Body of pancreas (tissue), 4 donors: Measurements from ENCODE around the gene NEXN. TPM values are rescaled to one million over a fixed set of nuclear protein-coding genes. Genes with fewer than 3 reads are reported as not detected.

ENCODE experiments used
- ATAC-seq: fragments of 150-250 bp; one replicate; pipeline ENCODE4 v1.9.1; 2016
- DNase-seq, 4 donors: peaks; one replicate each; pipeline ENCODE4 v3.0.0-alpha.2; 2019
- H3K27ac ChIP-seq, 4 donors: fragments of 200-600 bp; sonication (generic); 1 replicate in 3 of 4; 2 replicates in 1 of 4; pipeline versions ENCODE4 v1.5.1 to v1.6.1; 2016 to 2019; ENCODE audit warnings: mild to moderate bottlenecking in 1 of 4, mixed read lengths in 1 of 4, moderate library complexity in 1 of 4
- H3K27me3 ChIP-seq, 2 donors: fragments of 200-600 bp; sonication (generic); one replicate each; pipeline ENCODE4 v1.6.0; 2016; ENCODE audit warnings: mild to moderate bottlenecking in 1 of 2
- H3K36me3 ChIP-seq, 2 donors: fragments of 200-600 bp; sonication (generic); replicated peaks in 1 of 2; 2 replicates each; pipeline ENCODE4 v1.5.1; 2016; ENCODE audit warnings: low read depth in 2 of 2; ENCODE audit not compliant: insufficient read depth in 1 of 2
- H3K4me1 ChIP-seq: fragments of 200-600 bp; sonication (generic); one replicate; pipeline ENCODE4 v1.6.0; 2016
- H3K4me3 ChIP-seq, 2 donors: fragments of 200-600 bp; sonication (generic); 1 replicate in 1 of 2; 2 replicates in 1 of 2; pipeline ENCODE4 v1.5.1; 2016 to 2019
- H3K9me3 ChIP-seq, 3 donors: fragments of 200-600 bp; sonication (generic); 1 replicate in 2 of 3; 2 replicates in 1 of 3; pipeline ENCODE4 v1.5.1; 2016
- CTCF ChIP-seq, 7 experiments: fragments of 450-650 bp in 4 of 7; fragments of 200-600 bp in 3 of 7; sonication (generic) in 3 of 7; IDR thresholded peaks; one replicate each; pipeline ENCODE4 v1.5.1; 2016 to 2019; ENCODE audit warnings: antibody characterized with exemption in 7 of 7
- POLR2A ChIP-seq, 3 donors: fragments of 450-650 bp; IDR thresholded peaks; one replicate each; pipeline ENCODE4 v1.6.1; 2016; ENCODE audit warnings: antibody characterized with exemption in 3 of 3, mild to moderate bottlenecking in 2 of 3
- WGBS, 2 donors: methylation state at CpG; one replicate each; pipeline ENCODE4 v1.1.5; 2017; 5-methylcytosine and 5-hydroxymethylcytosine counted together
- intact Hi-C: fragments of 100-400 bp; cut with DNase I; formaldehyde crosslinking; loops from one replicate; pipeline ENCODE4 v1.15.1; 2023
- total RNA-seq, 2 donors: library from RNA; depleted of rRNA; stranded (reverse); fragments of >200 nt; gene quantifications; one replicate each; pipeline ENCODE4 v1.1.0, GENCODE V29; 2016

The NEXN gene
- total RNA-seq, result 10 to 100 TPM in 1 of 2 donors, 1 to 10 TPM in 1; 7.5 to 13.2 TPM

GRCh38 chr1:77888081-77888780 is at the start of gene NEXN:
NEXN (plus strand) TSS chr1:77888624; CDS start chr1:77916107, 27,483 bp downstream.
- Histone ChIP-seq H3K4me1 (peaks cover 7% of the 10 kb centered on the region), H3K9me3 (no peaks in the 10 kb centered on the region), H3K36me3 (no peaks in the 10 kb centered on the region), H3K27ac (peak within 1 kb of the TSS; percentile 90 to 94 (median 92)), H3K4me3 (peak within 1 kb of the TSS; percentile 21 to 71), H3K27me3 (no peaks in the 10 kb centered on the region)
- DNase-seq (peak; percentile 82 to 89 (median 83)), ATAC-seq (peak; percentile 82)
- intact Hi-C loops, result no loop called here
- 4 to 16% methylated on average over 7 to 33 of the region's 36 CpGs for WGBS, 2 donors
- TF ChIP-seq POLR2A (IDR thresholded peaks at IDR 0.05) (peak; percentile 70 to 90 (median 83)), CTCF (IDR thresholded peaks at IDR 0.05) (peak in 1 of 7 experiments; percentile 19)

- no peak for ATAC-seq
- H3K27me3 ChIP-seq, result no peaks in the 10 kb centered on the region
- no peak for TF ChIP-seq POLR2A (IDR thresholded peaks at IDR 0.05)
- TF ChIP-seq CTCF (IDR thresholded peaks at IDR 0.05), result no peak
- no peak overlapping the region for H3K4me3 ChIP-seq
- no peaks in the 10 kb centered on the region for H3K4me1 ChIP-seq
- no peak for DNase-seq
- H3K36me3 ChIP-seq, result no peaks in the 10 kb centered on the region
- intact Hi-C loops, result no loop called here
- WGBS, 2 donors, result 31 to 50% methylated on average over 1 of the region's 1 CpG
- no peak overlapping the region for H3K27ac ChIP-seq
- no peaks in the 10 kb centered on the region for H3K9me3 ChIP-seq
Measured at GRCh38 chr1:77841574-77841973, 46.9 kb upstream of the NEXN start.

GRCh38 chr1:77845951-77846350 is 42.5 kb upstream of the NEXN start:
- Histone ChIP-seq H3K4me1 (no peaks in the 10 kb centered on the region), H3K4me3 (no peak overlapping the region), H3K9me3 (no peaks in the 10 kb centered on the region), H3K27ac (no peak overlapping the region), H3K27me3 (no peaks in the 10 kb centered on the region), H3K36me3 (no peaks in the 10 kb centered on the region)
- DNase-seq, result no peak
- intact Hi-C loops, result no loop called here
- 92 to 95% methylated on average over 1 of the region's 1 CpG for WGBS, 2 donors
- ATAC-seq, result no peak
- TF ChIP-seq CTCF (IDR thresholded peaks at IDR 0.05) (no peak), POLR2A (IDR thresholded peaks at IDR 0.05) (no peak)

- intact Hi-C loops, result no loop called here
- ATAC-seq (no peak), DNase-seq (no peak)
- Histone ChIP-seq H3K4me3 (no peak overlapping the region), H3K9me3 (no peaks in the 10 kb centered on the region), H3K36me3 (no peaks in the 10 kb centered on the region), H3K4me1 (no peaks in the 10 kb centered on the region), H3K27ac (no peak overlapping the region), H3K27me3 (no peaks in the 10 kb centered on the region)
- WGBS, 2 donors, result 75% methylated on average over 3 of the region's 3 CpGs
- TF ChIP-seq CTCF (IDR thresholded peaks at IDR 0.05), result no peak
- no peak for TF ChIP-seq POLR2A (IDR thresholded peaks at IDR 0.05)
Measured at GRCh38 chr1:77846966-77847365, 41.5 kb upstream of the NEXN start.

- no peaks in the 10 kb centered on the region for H3K9me3 ChIP-seq
- ATAC-seq, result no peak
- no peak for TF ChIP-seq CTCF (IDR thresholded peaks at IDR 0.05)
- no peak for TF ChIP-seq POLR2A (IDR thresholded peaks at IDR 0.05)
- no peaks in the 10 kb centered on the region for H3K27me3 ChIP-seq
- no peak overlapping the region for H3K4me3 ChIP-seq
- H3K27ac ChIP-seq, result no peak overlapping the region
- no peaks in the 10 kb centered on the region for H3K4me1 ChIP-seq
- 65 to 81% methylated on average over 9 of the region's 9 CpGs for WGBS, 2 donors
- DNase-seq, result no peak
- no peaks in the 10 kb centered on the region for H3K36me3 ChIP-seq
- intact Hi-C loops, result no loop called here
Measured at GRCh38 chr1:77847621-77848080, 40.8 kb upstream of the NEXN start.
